OCI-LY7 (cell line): ENCODE data around the gene SLC38A3. TPM values are rescaled to one million over a fixed set of nuclear protein-coding genes. Genes with fewer than 3 reads are reported as not detected.

Experiments
- BruUV-seq: library from RNA; stranded (reverse); fragments of 400-500 nt; replicated peaks from 2 replicates; lab custom pipeline; 2021; lab: Mats Ljungman, UMichigan
- CTCF ChIA-PET: fragments of 300-600 bp; sonication (Branson Sonifier 250); formaldehyde crosslinking; loops from one replicate; lab custom pipeline; 2022; ENCODE audit warnings: antibody characterized with exemption; ENCODE audit not compliant: unreplicated experiment; lab: Charles Lee
- POLR2A ChIA-PET: fragments of 300-600 bp; sonication (Branson Sonifier 250); formaldehyde crosslinking; loops from one replicate; lab custom pipeline; 2022; ENCODE audit warnings: antibody characterized with exemption; lab: Charles Lee
- DNase-seq: peaks from one replicate; pipeline ENCODE4 v3.0.0-alpha.2; 2015; ENCODE audit warnings: low spot score
- H2AFZ ChIP-seq: fragments of 200-600 bp; sonication (generic), shearing (Covaris generic); 2 replicates; pipeline ENCODE4 v1.6.1; 2014; ENCODE audit warnings: mild to moderate bottlenecking, antibody characterized with exemption, low read length, moderate library complexity
- H3K27ac ChIP-seq: fragments of 200-600 bp; sonication (generic); 2 replicates; pipeline ENCODE4 v1.5.1; 2014; ENCODE audit warnings: mixed run types, low read depth, mild to moderate bottlenecking, moderate library complexity, low read length, inconsistent platforms; ENCODE audit not compliant: poor library complexity, severe bottlenecking
- H3K36me3 ChIP-seq: fragments of 200-600 bp; sonication (generic); 2 replicates; pipeline ENCODE4 v1.6.1; 2014; ENCODE audit warnings: mild to moderate bottlenecking, antibody characterized with exemption, low read length, moderate library complexity, mixed read lengths; ENCODE audit not compliant: insufficient read depth
- H3K4me1 ChIP-seq: fragments of 200-600 bp; sonication (generic); 2 replicates; pipeline ENCODE4 v1.5.1; 2014; ENCODE audit warnings: mild to moderate bottlenecking, low read length; ENCODE audit not compliant: insufficient read depth, poor library complexity, severe bottlenecking
- H3K4me2 ChIP-seq: fragments of 200-600 bp; sonication (generic); 2 replicates; pipeline ENCODE4 v1.6.1; 2014; ENCODE audit warnings: mild to moderate bottlenecking, low read length
- H3K4me3 ChIP-seq: fragments of 200-600 bp; sonication (generic); 2 replicates; pipeline ENCODE4 v1.5.1; 2014; ENCODE audit warnings: mild to moderate bottlenecking, low read depth, low read length; ENCODE audit not compliant: poor library complexity, severe bottlenecking
- H3K79me2 ChIP-seq: fragments of 200-600 bp; sonication (generic); 2 replicates; pipeline ENCODE4 v1.6.1; 2016; ENCODE audit warnings: low read depth, mild to moderate bottlenecking, low read length, moderate library complexity, mixed read lengths; ENCODE audit not compliant: insufficient read depth
- H3K9me2 ChIP-seq: fragments of 200-600 bp; sonication (generic); 2 replicates; pipeline ENCODE4 v1.6.1; 2016; ENCODE audit warnings: mild to moderate bottlenecking, low read length, mixed read lengths; ENCODE audit not compliant: insufficient read depth
- H3K9me3 ChIP-seq: fragments of 200-600 bp; sonication (generic); 2 replicates; pipeline ENCODE4 v1.6.1; 2014; ENCODE audit warnings: mild to moderate bottlenecking, mixed run types, low read length, mixed read lengths
- H4K20me1 ChIP-seq: fragments of 200-600 bp; sonication (generic); 2 replicates; pipeline ENCODE4 v1.6.1; 2014; ENCODE audit warnings: mild to moderate bottlenecking, antibody characterized with exemption, low read length, moderate library complexity, mixed read lengths; ENCODE audit not compliant: insufficient read depth
- EZH2phosphoT487 ChIP-seq: fragments of 200-600 bp; sonication (generic); IDR thresholded peaks from 2 replicates; pipeline ENCODE4 v1.6.1; 2018; ENCODE audit warnings: low read depth, borderline replicate concordance, mild to moderate bottlenecking, mixed run types, antibody characterized with exemption, low read length, moderate library complexity, mixed read lengths
- intact Hi-C: fragments of 100-400 bp; cut with micrococcal nuclease; formaldehyde crosslinking; loops from one replicate; pipeline ENCODE4 v1.10.0; 2022; ENCODE audit not compliant: unreplicated experiment
- total RNA-seq, 2 experiments: library from RNA; depleted of rRNA in 1 of 2; stranded (reverse); fragments of >200 nt in 1 of 2; shearing (Covaris generic) in 1 of 2; gene quantifications; 2 replicates each; pipeline ENCODE4 v1.2.3, GENCODE V29; 2014 to 2022
- TF ChIP-seq, protein P1 (sequence below): fragments of 200-600 bp; sonication (generic); conservative IDR thresholded peaks from 2 replicates; pipeline ENCODE4 v1.5.1; 2014; ENCODE audit warnings: mild to moderate bottlenecking, antibody characterized with exemption, low read length, moderate library complexity, mixed read lengths

Gene SLC38A3
- total RNA-seq, 2 experiments from 2014 or later, result not detected

- CTCF ChIA-PET, result no interaction called here
- Histone ChIP-seq H2AFZ (no peak overlapping the region), H3K27ac (no peak overlapping the region), H3K4me3 (no peak overlapping the region), H3K36me3 (no peaks in the 10 kb centered on the region), H3K4me2 (no peak overlapping the region), H3K9me3 (no peaks in the 10 kb centered on the region), H4K20me1 (no peaks in the 10 kb centered on the region), H3K79me2 (no peaks in the 10 kb centered on the region), H3K9me2 (no peaks in the 10 kb centered on the region), H3K4me1 (peaks cover 5% of the 10 kb centered on the region)
- POLR2A ChIA-PET, result no interaction called here
- TF ChIP-seq EZH2phosphoT487, result no peak
- TF ChIP-seq, protein P1, sequence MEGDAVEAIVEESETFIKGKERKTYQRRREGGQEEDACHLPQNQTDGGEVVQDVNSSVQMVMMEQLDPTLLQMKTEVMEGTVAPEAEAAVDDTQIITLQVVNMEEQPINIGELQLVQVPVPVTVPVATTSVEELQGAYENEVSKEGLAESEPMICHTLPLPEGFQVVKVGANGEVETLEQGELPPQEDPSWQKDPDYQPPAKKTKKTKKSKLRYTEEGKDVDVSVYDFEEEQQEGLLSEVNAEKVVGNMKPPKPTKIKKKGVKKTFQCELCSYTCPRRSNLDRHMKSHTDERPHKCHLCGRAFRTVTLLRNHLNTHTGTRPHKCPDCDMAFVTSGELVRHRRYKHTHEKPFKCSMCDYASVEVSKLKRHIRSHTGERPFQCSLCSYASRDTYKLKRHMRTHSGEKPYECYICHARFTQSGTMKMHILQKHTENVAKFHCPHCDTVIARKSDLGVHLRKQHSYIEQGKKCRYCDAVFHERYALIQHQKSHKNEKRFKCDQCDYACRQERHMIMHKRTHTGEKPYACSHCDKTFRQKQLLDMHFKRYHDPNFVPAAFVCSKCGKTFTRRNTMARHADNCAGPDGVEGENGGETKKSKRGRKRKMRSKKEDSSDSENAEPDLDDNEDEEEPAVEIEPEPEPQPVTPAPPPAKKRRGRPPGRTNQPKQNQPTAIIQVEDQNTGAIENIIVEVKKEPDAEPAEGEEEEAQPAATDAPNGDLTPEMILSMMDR, result no peak
- DNase-seq, result no peak
- intact Hi-C loops, result no loop called here
- BruUV-seq, result no TSS peak
These were observed 46.4 kb upstream of the SLC38A3 start for GRCh38 chr3:50158530-50159146.

DNA sequence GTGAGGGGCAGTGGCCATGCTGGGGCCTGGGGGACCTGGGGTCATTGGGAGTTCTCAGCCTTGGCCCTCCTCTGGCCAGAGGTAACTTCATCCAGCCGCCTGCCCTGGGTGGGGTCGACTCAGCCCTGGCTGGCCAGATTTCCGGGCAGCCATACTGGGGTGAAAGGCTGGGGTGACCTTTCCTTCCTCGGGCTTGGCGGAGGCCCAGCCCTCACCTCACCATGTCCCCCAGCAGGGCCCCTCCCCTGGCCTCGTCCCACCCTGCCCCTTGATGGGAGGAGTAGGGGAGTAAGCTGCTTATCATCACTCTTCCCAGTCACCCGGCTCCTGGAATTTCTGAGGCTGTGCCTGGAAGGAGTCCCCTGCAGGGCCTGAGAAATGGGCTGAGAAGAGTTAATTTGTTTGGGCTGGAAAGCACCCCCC lies 44.5 kb upstream of the SLC38A3 start:
- intact Hi-C loops, result no loop called here
- no TSS peak for BruUV-seq
- DNase-seq, result no peak
- Histone ChIP-seq H2AFZ (no peak overlapping the region), H3K9me3 (no peaks in the 10 kb centered on the region), H3K4me1 (no peaks in the 10 kb centered on the region), H3K4me2 (no peak overlapping the region), H4K20me1 (no peaks in the 10 kb centered on the region), H3K9me2 (no peaks in the 10 kb centered on the region), H3K4me3 (no peak overlapping the region), H3K79me2 (no peaks in the 10 kb centered on the region), H3K27ac (no peak overlapping the region), H3K36me3 (no peaks in the 10 kb centered on the region)
- POLR2A ChIA-PET, result no interaction called here
- CTCF ChIA-PET, result no interaction called here
- no peak for TF ChIP-seq EZH2phosphoT487
- TF ChIP-seq, protein P1, result no peak

GRCh38 chr3:50161320-50161719 lies 43.8 kb upstream of the SLC38A3 start:
- POLR2A ChIA-PET, result no interaction called here
- CTCF ChIA-PET, result no interaction called here
- H3K4me2 ChIP-seq, result no peak overlapping the region

More at GRCh38 chr3:50161320-50161719, 43.8 kb upstream of the SLC38A3 start:
- Histone ChIP-seq H3K9me2 (no peaks in the 10 kb centered on the region), H3K27ac (no peak overlapping the region), H3K4me1 (no peaks in the 10 kb centered on the region), H2AFZ (no peak overlapping the region), H3K9me3 (no peaks in the 10 kb centered on the region), H3K4me3 (no peak overlapping the region), H3K36me3 (no peaks in the 10 kb centered on the region), H3K79me2 (no peaks in the 10 kb centered on the region), H4K20me1 (no peaks in the 10 kb centered on the region)
- no TSS peak for BruUV-seq
- TF ChIP-seq EZH2phosphoT487, result no peak
- TF ChIP-seq, protein P1, result no peak
- DNase-seq, result no peak
- intact Hi-C loops, result no loop called here
